Spleen (tissue), 7 donors: ENCODE results near the gene CGNL1.

ENCODE experiments used
- POLR2AphosphoS5 ChIP-seq, 3 donors: sonication (generic); formaldehyde crosslinking; IDR thresholded peaks; one replicate each; pipeline ENCODE4 v1.5.1; 2017; ENCODE audit warnings: antibody characterized with exemption in 3 of 3
- TF ChIP-seq, protein P1 (sequence below), 11 experiments: fragments of 200-600 bp in 7 of 11; fragments of 450-650 bp in 4 of 11; sonication (generic) in 4 of 11; IDR thresholded peaks in 8 of 11; conservative IDR thresholded peaks in 3 of 11; 1 replicate in 7 of 11; 2 replicates in 4 of 11; pipeline versions ENCODE4 v1.4.0 to v1.8.0; 2016 to 2021; ENCODE audit warnings: antibody characterized with exemption in 11 of 11, inconsistent platforms in 4 of 11, mild to moderate bottlenecking in 1 of 11
- donor health status: DM: no; HTN: no; CAD: no; lungs with moderate emphysema.
- donor health status: DM: no; HTN: no; CAD: no.
- donor health status: DM: no; HTN: no; CAD: no.

DNA sequence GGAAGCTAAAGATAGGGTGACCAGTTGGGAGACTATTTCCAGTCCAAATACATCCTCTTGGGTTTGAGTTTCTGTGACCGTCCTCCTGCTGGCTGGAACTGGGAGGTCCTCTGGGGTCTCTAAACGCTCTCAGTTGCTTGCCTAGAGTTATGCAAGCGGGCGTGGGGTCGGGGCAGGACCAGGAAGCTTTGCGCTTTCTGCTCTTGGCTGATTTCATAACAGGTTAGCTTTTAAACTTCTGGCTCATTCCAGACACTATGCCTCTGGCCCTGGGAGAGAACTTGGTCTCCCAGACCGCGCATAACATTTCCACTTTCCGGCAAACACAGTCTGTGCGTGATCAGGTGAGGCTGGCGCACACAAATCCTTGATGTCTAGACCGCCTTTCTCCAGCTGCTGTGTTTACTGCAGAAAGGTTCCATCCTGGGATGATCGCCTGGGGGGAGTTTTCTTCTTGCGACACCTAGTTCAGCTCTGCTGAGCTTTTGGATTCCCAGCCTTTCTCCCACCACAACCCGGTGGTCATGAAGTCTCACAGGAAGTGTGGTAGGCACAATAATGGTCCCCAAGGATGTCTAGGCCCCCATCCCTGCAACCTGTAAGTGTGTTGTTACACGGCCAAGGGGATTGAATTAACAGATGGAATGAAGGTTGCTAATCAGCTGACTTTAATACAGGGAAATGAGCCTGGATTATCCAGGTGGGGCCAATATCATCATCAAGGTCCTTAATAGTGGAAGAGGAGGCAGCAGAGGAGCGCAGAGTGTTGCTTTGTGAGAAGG, 23.6 kb upstream of the CGNL1 start:
- TF ChIP-seq, protein P1, sequence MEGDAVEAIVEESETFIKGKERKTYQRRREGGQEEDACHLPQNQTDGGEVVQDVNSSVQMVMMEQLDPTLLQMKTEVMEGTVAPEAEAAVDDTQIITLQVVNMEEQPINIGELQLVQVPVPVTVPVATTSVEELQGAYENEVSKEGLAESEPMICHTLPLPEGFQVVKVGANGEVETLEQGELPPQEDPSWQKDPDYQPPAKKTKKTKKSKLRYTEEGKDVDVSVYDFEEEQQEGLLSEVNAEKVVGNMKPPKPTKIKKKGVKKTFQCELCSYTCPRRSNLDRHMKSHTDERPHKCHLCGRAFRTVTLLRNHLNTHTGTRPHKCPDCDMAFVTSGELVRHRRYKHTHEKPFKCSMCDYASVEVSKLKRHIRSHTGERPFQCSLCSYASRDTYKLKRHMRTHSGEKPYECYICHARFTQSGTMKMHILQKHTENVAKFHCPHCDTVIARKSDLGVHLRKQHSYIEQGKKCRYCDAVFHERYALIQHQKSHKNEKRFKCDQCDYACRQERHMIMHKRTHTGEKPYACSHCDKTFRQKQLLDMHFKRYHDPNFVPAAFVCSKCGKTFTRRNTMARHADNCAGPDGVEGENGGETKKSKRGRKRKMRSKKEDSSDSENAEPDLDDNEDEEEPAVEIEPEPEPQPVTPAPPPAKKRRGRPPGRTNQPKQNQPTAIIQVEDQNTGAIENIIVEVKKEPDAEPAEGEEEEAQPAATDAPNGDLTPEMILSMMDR (IDR thresholded peaks at IDR 0.05 in 8 of 11, conservative IDR thresholded peaks at IDR 0.05 in 3 of 11), result no peak
- TF ChIP-seq POLR2AphosphoS5 (IDR thresholded peaks at IDR 0.05), result no peak
